ENCODE data around the gene CDH4. TPM values are rescaled to one million over a fixed set of nuclear protein-coding genes. Genes with fewer than 3 reads are reported as not detected.

CDH4 gene
- total and polyA plus RNA-seq, 2 of the 8 experiments (the other 6 are each of a cell fraction or from before 2014, with no cell fraction given) = 4.3 to 7.9 TPM

DNA sequence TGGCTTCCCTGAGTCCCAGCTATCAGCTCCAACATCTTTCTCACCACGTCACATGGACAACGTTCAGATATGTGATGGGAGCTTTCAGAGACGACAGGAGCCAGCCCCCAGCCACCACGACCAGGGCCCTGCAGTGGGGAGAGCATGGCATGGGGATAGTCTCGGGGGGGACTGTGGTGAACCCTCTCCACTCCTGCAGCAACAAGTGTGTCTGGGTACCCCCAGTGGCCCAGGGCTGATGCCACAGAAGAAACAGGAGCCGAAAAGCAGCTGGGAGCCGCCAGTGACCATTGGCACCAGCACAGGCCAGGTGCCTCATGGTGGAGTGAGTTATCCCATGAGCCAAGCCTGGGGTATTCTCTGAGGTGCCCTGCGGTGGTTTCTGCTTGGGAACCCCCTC lies 473.9 kb downstream of the CDH4 start:
- peaks cover 0 to 10% of the 10 kb centered on the region in 2 experiments for H4K20me1 ChIP-seq (replicated peaks in 1 of 2; ENCODE audit: control insufficient read depth in 1 of 2, insufficient read depth in 2 of 2, low read length in 2 of 2)
- no peak overlapping the region for H4K5ac ChIP-seq (ENCODE audit: insufficient read length, low read depth, low read length)
- no peak overlapping the region for H3K56ac ChIP-seq (replicated peaks; ENCODE audit: insufficient read length, low read depth, low read length)
- no peak overlapping the region for H3K23ac ChIP-seq (ENCODE audit: insufficient read length)
- H4K91ac ChIP-seq (replicated peaks; ENCODE audit: insufficient read length, low read length) = no peak overlapping the region
- DNase-seq (ENCODE audit: low read depth in 1 of 2, low spot score in 2 of 2) = no peak
- H3K27ac ChIP-seq (ENCODE audit: low read depth, low read length) = no peak overlapping the region
- no peak overlapping the region for H3K4me3 ChIP-seq (ENCODE audit: extremely low read depth in 1 of 4, insufficient read depth in 2 of 4, low read depth in 3 of 4, low read length in 4 of 4)
- H3K9ac ChIP-seq (replicated peaks in 1 of 4; ENCODE audit: extremely low read depth in 1 of 4, low read depth in 3 of 4, low read length in 3 of 4) = no peak overlapping the region
- no peaks in the 10 kb centered on the region; a peak in 1 of 4 replicates for H3K79me2 ChIP-seq (ENCODE audit: control insufficient read depth in 1 of 2, insufficient read depth in 2 of 2, low read length in 2 of 2)
- no peak for FAIRE-seq
- H3K18ac ChIP-seq (ENCODE audit: extremely low read depth, low read length) = no peak overlapping the region
- H2AFZ ChIP-seq (ENCODE audit: low read length) = no peak overlapping the region
- ChIA-PET CTCF (ENCODE audit: partially characterized antibody) (interaction anchor here (1.0 to 3.6 kb wide), 11 partner anchors 9 to 464 kb away, joined by 3 to 11 read pairs (median 6); no protein-coding TSS in a partner anchor), POLR2A (ENCODE audit: partially characterized antibody) (no interaction called here)
- no peak overlapping the region for H3K14ac ChIP-seq (ENCODE audit: insufficient read length)
- H3K4me1 ChIP-seq (replicated peaks in 1 of 4; ENCODE audit: control insufficient read depth in 3 of 4, insufficient read depth in 4 of 4, low read length in 3 of 4) = 0 out of 7 replicates have a peak, but pooled peaks cover 0 to 2% (median 0%) of the 10 kb centered on the region in 4 experiments
- no peaks in the 10 kb centered on the region for H3K79me1 ChIP-seq (ENCODE audit: low read depth, low read length)
- H3K4me2 ChIP-seq (ENCODE audit: insufficient read depth in 1 of 2, low read depth in 2 of 2, low read length in 2 of 2) = no peak overlapping the region
- no peak overlapping the region for H2BK20ac ChIP-seq (ENCODE audit: low read length)
- H2BK15ac ChIP-seq (ENCODE audit: low read length) = no peak overlapping the region
- peaks cover 0 to 6% of the 10 kb centered on the region in 2 experiments; a peak in 1 of 4 replicates for H3K9me3 ChIP-seq (ENCODE audit: insufficient read depth in 2 of 2, low read depth in 1 of 2, low read length in 1 of 2)
- peaks cover 0 to 6% (median 0%) of the 10 kb centered on the region in 4 experiments; a peak in 2 of 7 replicates for H3K27me3 ChIP-seq (replicated peaks in 1 of 4; ENCODE audit: control insufficient read depth in 3 of 4, extremely low read depth in 1 of 4, insufficient read depth in 3 of 4, low read length in 3 of 4)
- no peak overlapping the region for H2AK5ac ChIP-seq (ENCODE audit: low read depth, low read length)
- H2BK12ac ChIP-seq (ENCODE audit: low read depth, low read length) = no peak overlapping the region
- H3K4ac ChIP-seq (replicated peaks; ENCODE audit: insufficient read length, low read depth, low read length) = no peak overlapping the region
- no peak overlapping the region for H2BK120ac ChIP-seq (replicated peaks; ENCODE audit: low read depth, low read length)
- H2BK5ac ChIP-seq (ENCODE audit: low read depth, low read length) = no peak overlapping the region
- H4K8ac ChIP-seq (ENCODE audit: extremely low read depth, insufficient read depth, low read length) = no peak overlapping the region
- 88% methylated on average over 8 of the region's 8 CpGs; no CpG with 5 or more reads in 1 of the 2 experiments for WGBS, 2 experiments (ENCODE audit: extremely low coverage in 1 of 2, insufficient coverage in 1 of 2, insufficient read length in 1 of 2, insufficient replicate concordance in 2 of 2, low coverage in 1 of 2, low lambda C conversion rate in 2 of 2, missing lambda C conversion rate in 1 of 2)
- peaks cover 3% of the 10 kb centered on the region; the same call in 1 of the 2 replicates for H3K23me2 ChIP-seq (ENCODE audit: low read depth, low read length)
- H3K36me3 ChIP-seq (ENCODE audit: control insufficient read depth in 2 of 4, insufficient read depth in 4 of 4, low read length in 3 of 4) = no peaks in the 10 kb centered on the region; a peak in 1 of 8 replicates
- TF ChIP-seq RNF2 (IDR thresholded peaks at IDR 0.05; ENCODE audit: borderline replicate concordance, low read depth, low read length, missing control alignments, poor library complexity, severe bottlenecking) (no peak), JUND (IDR thresholded peaks at IDR 0.05; ENCODE audit: low read length) (no peak), ZNF274 (IDR thresholded peaks at IDR 0.05; ENCODE audit: borderline replicate concordance, extremely low read depth, low read length) (no peak), HDAC6 (IDR thresholded peaks at IDR 0.05; ENCODE audit: low read depth, low read length) (no peak)

All from H1 (cell line).